Thyroid gland (tissue), 4 donors: Measurements from ENCODE around the gene TMEM272.

ENCODE experiments used
- CTCF ChIP-seq, 6 experiments: fragments of 200-600 bp in 3 of 6; fragments of 450-650 bp in 3 of 6; sonication (generic) in 3 of 6; IDR thresholded peaks; one replicate each; pipeline ENCODE4 v1.5.1; 2016 to 2019; ENCODE audit warnings: antibody characterized with exemption in 6 of 6, mild to moderate bottlenecking in 2 of 6, inconsistent platforms in 1 of 6, moderate library complexity in 1 of 6
- POLR2A ChIP-seq, 2 donors: fragments of 450-650 bp; IDR thresholded peaks; one replicate each; pipeline ENCODE4 v1.6.1; 2017; ENCODE audit warnings: antibody characterized with exemption in 2 of 2, mild to moderate bottlenecking in 2 of 2, moderate library complexity in 1 of 2

DNA sequence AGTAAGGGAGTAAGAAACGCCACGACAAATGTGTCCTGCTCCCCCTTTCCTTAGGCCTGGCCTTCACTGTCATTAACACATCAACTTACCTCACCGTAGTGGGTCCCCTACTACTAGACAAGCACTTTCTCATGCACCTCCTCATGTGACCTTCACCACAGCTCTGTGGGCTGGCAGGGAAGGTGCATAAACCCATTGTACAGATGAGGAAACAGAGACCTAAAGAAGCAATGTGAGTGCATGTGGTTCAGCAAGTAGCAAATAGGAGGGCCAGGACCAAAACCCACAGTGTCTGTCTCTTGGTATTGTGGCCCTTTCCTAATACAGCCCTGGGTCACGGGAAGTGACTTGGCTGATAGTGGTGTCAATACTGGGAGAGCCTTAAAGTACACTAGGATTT is 22.1 kb upstream of the TMEM272 start:
- TF ChIP-seq CTCF (IDR thresholded peaks at IDR 0.05), result no peak
- TF ChIP-seq POLR2A (IDR thresholded peaks at IDR 0.05), result no peak
